ENCODE results near the gene PSMG4.

DNA sequence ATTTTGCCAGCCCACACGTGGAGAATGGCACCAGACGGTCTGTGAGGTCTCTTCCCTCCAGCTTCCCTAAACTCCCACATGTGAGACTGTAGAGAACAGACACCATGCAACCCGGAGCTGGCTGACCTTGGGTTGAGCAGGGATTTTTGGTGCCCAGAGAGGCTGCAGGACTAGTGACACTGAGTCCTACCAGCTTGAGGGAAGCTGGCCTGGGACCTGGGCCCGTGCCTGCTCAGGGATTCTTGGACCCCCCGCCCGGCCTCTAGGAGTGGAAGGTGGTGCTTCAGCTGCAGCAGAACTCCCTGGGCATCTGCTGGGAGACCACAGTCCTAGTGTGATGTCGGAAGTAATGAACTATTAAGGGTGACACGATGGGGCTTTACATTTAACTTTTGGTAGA, 3.2 kb downstream of the PSMG4 start:
- TF ChIP-seq, protein P1, sequence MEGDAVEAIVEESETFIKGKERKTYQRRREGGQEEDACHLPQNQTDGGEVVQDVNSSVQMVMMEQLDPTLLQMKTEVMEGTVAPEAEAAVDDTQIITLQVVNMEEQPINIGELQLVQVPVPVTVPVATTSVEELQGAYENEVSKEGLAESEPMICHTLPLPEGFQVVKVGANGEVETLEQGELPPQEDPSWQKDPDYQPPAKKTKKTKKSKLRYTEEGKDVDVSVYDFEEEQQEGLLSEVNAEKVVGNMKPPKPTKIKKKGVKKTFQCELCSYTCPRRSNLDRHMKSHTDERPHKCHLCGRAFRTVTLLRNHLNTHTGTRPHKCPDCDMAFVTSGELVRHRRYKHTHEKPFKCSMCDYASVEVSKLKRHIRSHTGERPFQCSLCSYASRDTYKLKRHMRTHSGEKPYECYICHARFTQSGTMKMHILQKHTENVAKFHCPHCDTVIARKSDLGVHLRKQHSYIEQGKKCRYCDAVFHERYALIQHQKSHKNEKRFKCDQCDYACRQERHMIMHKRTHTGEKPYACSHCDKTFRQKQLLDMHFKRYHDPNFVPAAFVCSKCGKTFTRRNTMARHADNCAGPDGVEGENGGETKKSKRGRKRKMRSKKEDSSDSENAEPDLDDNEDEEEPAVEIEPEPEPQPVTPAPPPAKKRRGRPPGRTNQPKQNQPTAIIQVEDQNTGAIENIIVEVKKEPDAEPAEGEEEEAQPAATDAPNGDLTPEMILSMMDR (IDR thresholded peaks at IDR 0.05; ENCODE audit: low read depth, low read length) = no peak
- TF ChIP-seq POLR2A (IDR thresholded peaks at IDR 0.05; ENCODE audit: extremely low read depth, insufficient read length) = no peak

Data from NB4 (cell line).